GM12874 (cell line): ENCODE results near the gene PAPPA2.

Source experiments
- TF ChIP-seq, protein P1 (sequence below): IDR thresholded peaks from 2 replicates; pipeline ENCODE4 v1.5.1; 2011; ENCODE audit warnings: low read depth, mild to moderate bottlenecking, control low read depth, low read length, moderate library complexity; ENCODE audit not compliant: insufficient read depth

The PAPPA2 gene

GRCh38 chr1:176839216-176839615, 376.2 kb downstream of the PAPPA2 start:
- TF ChIP-seq, protein P1, sequence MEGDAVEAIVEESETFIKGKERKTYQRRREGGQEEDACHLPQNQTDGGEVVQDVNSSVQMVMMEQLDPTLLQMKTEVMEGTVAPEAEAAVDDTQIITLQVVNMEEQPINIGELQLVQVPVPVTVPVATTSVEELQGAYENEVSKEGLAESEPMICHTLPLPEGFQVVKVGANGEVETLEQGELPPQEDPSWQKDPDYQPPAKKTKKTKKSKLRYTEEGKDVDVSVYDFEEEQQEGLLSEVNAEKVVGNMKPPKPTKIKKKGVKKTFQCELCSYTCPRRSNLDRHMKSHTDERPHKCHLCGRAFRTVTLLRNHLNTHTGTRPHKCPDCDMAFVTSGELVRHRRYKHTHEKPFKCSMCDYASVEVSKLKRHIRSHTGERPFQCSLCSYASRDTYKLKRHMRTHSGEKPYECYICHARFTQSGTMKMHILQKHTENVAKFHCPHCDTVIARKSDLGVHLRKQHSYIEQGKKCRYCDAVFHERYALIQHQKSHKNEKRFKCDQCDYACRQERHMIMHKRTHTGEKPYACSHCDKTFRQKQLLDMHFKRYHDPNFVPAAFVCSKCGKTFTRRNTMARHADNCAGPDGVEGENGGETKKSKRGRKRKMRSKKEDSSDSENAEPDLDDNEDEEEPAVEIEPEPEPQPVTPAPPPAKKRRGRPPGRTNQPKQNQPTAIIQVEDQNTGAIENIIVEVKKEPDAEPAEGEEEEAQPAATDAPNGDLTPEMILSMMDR: no peak

GRCh38 chr1:176841238-176841637, 378.3 kb downstream of the PAPPA2 start:
- TF ChIP-seq, protein P1: no peak

GRCh38 chr1:176843352-176844297, 380.6 kb downstream of the PAPPA2 start:
- TF ChIP-seq, protein P1: no peak; the same call in 1 of the 2 replicates

GRCh38 chr1:176847052-176847451, 384.1 kb downstream of the PAPPA2 start:
- TF ChIP-seq, protein P1: no peak

DNA sequence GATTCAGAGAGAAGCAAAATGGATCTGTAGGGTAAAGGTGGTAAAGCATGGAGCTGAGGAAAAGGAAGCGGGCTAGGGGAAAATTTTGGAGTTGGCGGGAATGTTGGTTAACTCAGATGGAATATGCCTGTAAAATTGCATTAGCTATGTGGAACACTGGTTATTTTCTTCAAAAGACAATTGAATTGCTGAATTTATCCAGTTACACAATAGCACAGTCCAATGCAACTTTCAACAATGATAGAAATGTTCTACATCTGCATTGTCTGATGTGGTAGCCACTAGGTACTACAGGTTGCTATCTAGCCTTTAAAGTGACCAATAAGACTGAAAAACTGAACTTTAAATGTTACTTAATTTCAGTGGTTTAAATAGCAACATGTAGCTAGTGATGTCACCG, 386.3 kb downstream of the PAPPA2 start:
- TF ChIP-seq, protein P1: no peak

- TF ChIP-seq, protein P1: no peak
These were observed 387.9 kb downstream of the PAPPA2 start for GRCh38 chr1:176850871-176851270.

- TF ChIP-seq, protein P1: no peak
These were observed 389.1 kb downstream of the PAPPA2 start for GRCh38 chr1:176852124-176852523.
